GM23338 (cell line): ENCODE results near the gene EFNB2. TPM values are rescaled to one million over a fixed set of nuclear protein-coding genes. Genes with fewer than 3 reads are reported as not detected.

Experiments used
- ATAC-seq: fragments of 200-7000 bp; cut with Tn5 transposase; 3 replicates; pipeline ENCODE4 v1.9.1; 2020
- DNase-seq: peaks from one replicate; pipeline ENCODE4 v3.0.0-alpha.2; 2015; ENCODE audit warnings: low spot score
- H2AFZ ChIP-seq: fragments of 200-600 bp; sonication (generic); 2 replicates; pipeline ENCODE4 v1.8.0; 2016; ENCODE audit warnings: antibody characterized with exemption, mild to moderate bottlenecking, moderate library complexity
- H3F3A ChIP-seq: fragments of 200-600 bp; sonication (generic); replicated peaks from 2 replicates; pipeline ENCODE4 v1.8.0; 2017; ENCODE audit warnings: antibody characterized with exemption, mixed run types, low read depth
- H3K27ac ChIP-seq: fragments of 200-600 bp; sonication (generic); 2 replicates; pipeline ENCODE4 v1.6.1; 2016; ENCODE audit warnings: low read depth
- H3K27me3 ChIP-seq: fragments of 200-600 bp; sonication (generic); 2 replicates; pipeline ENCODE4 v1.8.0; 2016; ENCODE audit warnings: mild to moderate bottlenecking, mixed run types, moderate library complexity; ENCODE audit not compliant: insufficient read depth
- H3K36me3 ChIP-seq: fragments of 200-600 bp; sonication (generic); 2 replicates; pipeline ENCODE4 v1.8.0; 2016; ENCODE audit warnings: mild to moderate bottlenecking; ENCODE audit not compliant: insufficient read depth
- H3K4me1 ChIP-seq: fragments of 200-600 bp; sonication (generic); 2 replicates; pipeline ENCODE4 v1.8.0; 2016; ENCODE audit warnings: mild to moderate bottlenecking, moderate library complexity; ENCODE audit not compliant: insufficient read depth
- H3K4me2 ChIP-seq: fragments of 200-600 bp; sonication (generic); 2 replicates; pipeline ENCODE4 v1.7.1; 2017; ENCODE audit warnings: mixed run types
- H3K4me3 ChIP-seq: fragments of 200-600 bp; sonication (generic); 2 replicates; pipeline ENCODE4 v1.6.1; 2016; ENCODE audit warnings: mixed run types
- H3K79me2 ChIP-seq: fragments of 200-600 bp; sonication (generic); replicated peaks from 2 replicates; pipeline ENCODE4 v1.8.0; 2017; ENCODE audit warnings: mild to moderate bottlenecking; ENCODE audit not compliant: insufficient read depth
- H3K9me2 ChIP-seq: fragments of 200-600 bp; sonication (generic); 2 replicates; pipeline ENCODE4 v1.8.0; 2017; ENCODE audit not compliant: insufficient read depth
- H4K20me1 ChIP-seq: fragments of 200-600 bp; sonication (generic); replicated peaks from 2 replicates; pipeline ENCODE4 v1.8.0; 2017; ENCODE audit warnings: mild to moderate bottlenecking; ENCODE audit not compliant: insufficient read depth
- H3K27ac Mint-ChIP-seq: 2 replicates; pipeline ENCODE4 v1.8.0; 2020; ENCODE audit warnings: inconsistent platforms, mild to moderate bottlenecking, moderate library complexity, mixed read lengths
- H3K27me3 Mint-ChIP-seq: 3 replicates; pipeline ENCODE4 v1.8.0; 2022; ENCODE audit warnings: low read depth, mild to moderate bottlenecking, moderate library complexity, mixed read lengths, inconsistent platforms; ENCODE audit not compliant: insufficient read depth, poor library complexity
- H3K36me3 Mint-ChIP-seq: 3 replicates; pipeline ENCODE4 v1.8.0; 2021; ENCODE audit warnings: low read depth, mild to moderate bottlenecking, inconsistent platforms, moderate library complexity, mixed read lengths
- H3K4me1 Mint-ChIP-seq: 3 replicates; pipeline ENCODE4 v1.8.0; 2020; ENCODE audit warnings: mild to moderate bottlenecking, inconsistent platforms, mixed read lengths
- H3K4me3 Mint-ChIP-seq: 3 replicates; pipeline ENCODE4 v1.8.0; 2021; ENCODE audit warnings: moderate library complexity, mild to moderate bottlenecking, inconsistent platforms, mixed read lengths
- H3K9me3 Mint-ChIP-seq: 3 replicates; pipeline ENCODE4 v1.8.0; 2020; ENCODE audit warnings: moderate library complexity, mild to moderate bottlenecking, inconsistent platforms, mixed read lengths
- CREB1 ChIP-seq: fragments of 250-450 bp; sonication (Bioruptor Pico); IDR thresholded peaks from 2 replicates; pipeline ENCODE4 v1.5.0; 2020; ENCODE audit warnings: low read depth, mild to moderate bottlenecking, moderate library complexity
- CTCF ChIP-seq, 2 experiments: fragments of 200-600 bp in 1 of 2; sonication (generic) in 1 of 2; conservative IDR thresholded peaks; 2 replicates each; pipeline versions ENCODE4 v1.5.1 to v1.6.1; 2016 to 2017; ENCODE audit warnings: antibody characterized with exemption in 2 of 2, low read depth in 2 of 2, mild to moderate bottlenecking in 2 of 2, moderate library complexity in 1 of 2
- EZH2 ChIP-seq: fragments of 200-600 bp; sonication (generic); IDR thresholded peaks from one replicate; pipeline ENCODE4 v1.8.0; 2017; ENCODE audit warnings: antibody characterized with exemption, mild to moderate bottlenecking, low read depth; ENCODE audit not compliant: unreplicated experiment
- NANOG ChIP-seq: IDR thresholded peaks from 2 replicates; pipeline ENCODE4 v1.6.1; 2016; ENCODE audit warnings: antibody characterized with exemption, borderline replicate concordance
- POLR2AphosphoS5 ChIP-seq: IDR thresholded peaks from 2 replicates; pipeline ENCODE4 v1.6.1; 2016; ENCODE audit warnings: antibody characterized with exemption, low read depth
- STAT1 ChIP-seq: IDR thresholded peaks from one replicate; pipeline ENCODE4 v1.6.1; 2016; ENCODE audit warnings: antibody characterized with exemption; ENCODE audit not compliant: unreplicated experiment
- ZNF114 ChIP-seq: fragments of 250-450 bp; sonication (Bioruptor Pico); IDR thresholded peaks from 2 replicates; pipeline ENCODE4 v1.5.0; 2020; ENCODE audit warnings: mild to moderate bottlenecking, moderate library complexity
- ZNF331 ChIP-seq: fragments of 250-450 bp; sonication (Bioruptor Pico); IDR thresholded peaks from 2 replicates; pipeline ENCODE4 v1.5.0; 2020; ENCODE audit warnings: low read depth, mild to moderate bottlenecking, moderate library complexity
- ZNF462 ChIP-seq: fragments of 250-450 bp; sonication (Bioruptor Pico); IDR thresholded peaks from 2 replicates; pipeline ENCODE4 v1.5.0; 2020; ENCODE audit warnings: mild to moderate bottlenecking, moderate library complexity
- polyA plus RNA-seq: library from polyadenylated mRNA; unstranded; fragments of >200 nt; fragmentation: Nextera tagmentation; extraction: Ambion mirVana; gene quantifications from 2 replicates; pipeline ENCODE4 v1.2.1, GENCODE V29; 2016
- total RNA-seq: library from RNA; depleted of rRNA; stranded (reverse); fragments of >200 nt; shearing (Covaris generic); gene quantifications from 2 replicates; pipeline ENCODE4 v1.2.3, GENCODE V29; 2014

The EFNB2 gene
- total and polyA plus RNA-seq, 2 experiments from 2014 or later = 5.7 to 10.9 TPM

GRCh38 chr13:106568299-106569003, 33.0 kb upstream of the EFNB2 start:
- ATAC-seq = peak; percentile 3

More at GRCh38 chr13:106568299-106569003, 33.0 kb upstream of the EFNB2 start:
- TF ChIP-seq ZNF114 (CRISPR knock-in tag) (no peak), ZNF462 (CRISPR knock-in tag) (no peak), STAT1 (no peak), EZH2 (no peak), CREB1 (no peak), NANOG (no peak), POLR2AphosphoS5 (no peak), ZNF331 (no peak), CTCF (conservative IDR thresholded peaks at IDR 0.05; ENCODE audit: low read depth in 2 of 2) (no peak)
- peak overlapping the region; percentile 96 for H3K27ac Mint-ChIP-seq
- peaks cover 9% of the 10 kb centered on the region for H3K27me3 Mint-ChIP-seq
- H3K27me3 ChIP-seq = no peaks in the 10 kb centered on the region
- peak overlapping the region; percentile 70 for H3K4me3 ChIP-seq
- peaks cover 40% of the 10 kb centered on the region for H3K4me1 ChIP-seq
- H3K79me2 ChIP-seq = peaks cover 55% of the 10 kb centered on the region
- no peaks in the 10 kb centered on the region for H3K9me2 ChIP-seq
- peaks cover 4% of the 10 kb centered on the region; the same call in 2 of the 3 replicates for H3K36me3 Mint-ChIP-seq
- no peaks in the 10 kb centered on the region; the same call in 2 of the 3 replicates for H3K9me3 Mint-ChIP-seq
- peak overlapping the region; percentile 99 for H3K4me3 Mint-ChIP-seq
- H2AFZ ChIP-seq = peak overlapping the region; percentile 40; the same call in 1 of the 2 replicates
- DNase-seq = no peak
- H3K4me2 ChIP-seq = peak overlapping the region; percentile 70
- H4K20me1 ChIP-seq = peaks cover 35% of the 10 kb centered on the region
- H3K27ac ChIP-seq = peak overlapping the region; percentile 17; the same call in 1 of the 2 replicates
- H3F3A ChIP-seq = no peaks in the 10 kb centered on the region
- H3K4me1 Mint-ChIP-seq = peaks cover 36% of the 10 kb centered on the region
- H3K36me3 ChIP-seq = no peaks in the 10 kb centered on the region
